ENCODE data around the gene NDUFS8. TPM values are rescaled to one million over a fixed set of nuclear protein-coding genes. Genes with fewer than 3 reads are reported as not detected.

The NDUFS8 gene
- total RNA-seq, 1 donor from 2014 or later, result 172 TPM

DNA sequence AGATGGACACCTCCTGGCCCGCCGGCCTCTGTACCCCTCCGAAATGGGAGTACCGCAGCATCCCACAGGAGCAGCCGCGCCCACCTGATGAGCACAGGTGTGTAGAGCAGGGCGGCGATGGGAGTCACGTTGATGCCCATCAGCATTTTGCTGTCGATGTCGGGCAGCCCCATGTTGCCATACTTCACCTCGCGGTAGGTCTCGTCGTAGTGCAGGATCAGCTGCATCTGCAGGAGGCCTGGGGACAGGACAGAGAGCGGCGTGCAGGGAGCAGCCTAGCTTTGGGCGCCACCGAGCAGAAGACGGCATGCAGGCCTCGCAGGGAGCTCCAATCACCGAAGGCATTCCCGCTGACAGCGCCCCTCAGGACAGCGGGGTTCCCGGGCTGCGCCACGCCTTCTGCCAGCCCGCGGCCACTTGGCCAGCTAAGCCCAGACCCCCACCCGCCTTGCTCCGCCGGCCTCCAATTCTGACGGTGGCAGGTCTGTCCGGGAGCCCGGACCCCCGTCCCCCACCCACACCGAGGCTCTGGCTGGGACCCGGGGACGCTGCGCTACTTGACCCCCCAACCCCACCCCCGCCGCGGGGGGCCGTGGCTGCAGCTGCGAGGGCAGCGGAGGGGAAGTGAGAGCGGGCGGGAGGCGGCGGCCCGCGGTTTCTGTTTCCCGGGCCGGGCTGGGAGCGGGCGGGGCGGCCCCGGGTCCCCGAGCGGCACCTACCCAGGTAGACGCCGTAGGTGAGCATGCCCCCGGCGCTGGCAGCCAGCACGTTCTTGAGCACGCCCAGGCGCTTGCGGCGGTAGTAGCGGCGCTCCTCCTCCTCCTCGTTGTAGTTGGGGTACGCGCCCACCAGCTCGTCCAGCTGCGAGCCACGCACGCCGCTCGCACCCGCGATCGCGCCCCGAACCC, 27.3 kb upstream of the NDUFS8 start:
- peak; percentile 71 for DNase-seq (ENCODE audit: low spot score)

GRCh38 chr11:68003846-68004550, 26.5 kb upstream of the NDUFS8 start, which contains the start of gene UNC93B1:
Gene UNC93B1 (minus strand): TSS chr11:68004097. CDS start chr11:68004043, 54 bp downstream.
- peak; percentile 92 for DNase-seq (ENCODE audit: low spot score)

GRCh38 chr11:68004551-68005335, 25.7 kb upstream of the NDUFS8 start:
- DNase-seq (ENCODE audit: low spot score), result no peak

DNA sequence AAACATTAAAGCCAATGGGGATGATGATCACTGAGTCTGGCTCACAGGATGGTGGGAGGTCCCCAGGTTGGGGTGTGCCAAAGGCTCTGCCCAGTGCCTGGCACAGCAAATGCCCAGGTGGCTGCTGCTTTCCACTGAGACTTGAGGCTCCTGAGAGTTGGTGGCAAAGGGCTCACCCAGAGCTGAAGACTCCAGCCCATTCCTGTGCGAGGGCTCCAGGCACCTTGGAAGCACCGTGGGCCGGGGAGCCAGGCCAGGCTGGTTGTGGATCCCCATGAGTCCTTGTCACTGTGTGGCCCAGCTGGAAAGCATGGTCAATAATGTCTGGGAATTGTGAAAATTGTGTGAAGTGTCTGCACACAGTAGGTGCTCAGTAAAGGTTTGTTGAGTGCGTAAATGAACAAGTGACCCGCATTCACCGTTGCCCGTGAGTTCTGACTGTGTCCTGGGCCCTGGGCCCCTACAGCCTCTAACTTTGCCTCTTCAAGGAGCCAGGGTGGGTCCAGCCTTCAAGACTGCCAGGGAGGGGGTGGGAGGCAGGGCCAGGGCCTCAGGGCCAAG, 23.8 kb upstream of the NDUFS8 start:
- DNase-seq (ENCODE audit: low spot score), result no peak

GRCh38 chr11:68007498-68008380, 22.7 kb upstream of the NDUFS8 start:
- peak; percentile 41 for DNase-seq (ENCODE audit: low spot score)

DNA sequence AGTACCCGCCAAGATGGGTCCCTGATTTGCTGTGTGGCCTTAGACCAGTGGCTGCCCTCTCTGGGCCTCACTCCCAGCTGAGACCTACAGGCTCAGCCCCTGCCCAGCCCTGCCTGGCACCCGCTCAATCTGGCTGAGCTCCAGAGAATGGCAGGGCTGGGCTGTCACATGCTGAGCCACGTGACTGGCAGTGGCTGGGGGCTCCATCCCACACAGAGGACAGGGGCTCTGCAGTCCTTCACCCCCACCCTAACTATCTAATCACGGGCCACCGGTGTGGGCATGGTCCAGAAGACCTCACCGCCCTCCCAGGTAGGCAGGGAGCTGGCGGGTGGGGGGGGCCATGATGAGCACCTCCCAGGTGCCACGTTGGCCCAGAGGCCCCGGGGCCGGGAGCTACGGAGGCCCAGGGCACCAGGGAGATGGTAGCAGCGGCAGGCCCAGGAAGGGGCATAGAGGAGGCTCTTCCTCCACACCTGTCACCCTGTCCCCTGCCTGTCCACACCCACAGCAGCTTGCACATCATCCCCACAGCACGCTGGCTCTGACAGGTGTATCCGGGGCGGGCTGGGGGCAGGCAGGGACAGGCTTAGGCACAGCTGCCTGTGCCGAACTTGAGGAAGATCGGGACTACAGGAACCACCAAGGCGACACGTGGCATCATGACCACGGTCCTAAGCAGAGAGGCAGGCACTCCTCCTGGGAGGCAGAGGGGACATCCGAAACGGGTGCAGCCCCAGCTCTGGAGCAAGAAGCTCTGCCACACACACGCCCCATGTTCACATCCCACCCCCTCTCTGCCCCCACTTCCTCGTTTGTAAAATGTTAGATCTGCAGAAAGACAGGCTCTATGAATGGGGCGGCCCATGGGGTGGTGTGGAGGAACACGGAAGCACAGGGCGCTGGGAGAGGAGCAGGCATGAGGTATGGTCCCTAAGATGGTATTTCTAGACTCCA, 21.8 kb upstream of the NDUFS8 start:
- DNase-seq (ENCODE audit: low spot score), result peak; percentile 77

GRCh38 chr11:68009391-68010089, 20.9 kb upstream of the NDUFS8 start:
- no peak for DNase-seq (ENCODE audit: low spot score)

- peak; percentile 92 for DNase-seq (ENCODE audit: low spot score)
These were observed 20.1 kb upstream of the NDUFS8 start, which contains the start of gene ALDH3B1 for GRCh38 chr11:68010090-68011041. Gene ALDH3B1 (plus strand): TSS chr11:68010327. CDS start chr11:68015298, 4,971 bp downstream.

- DNase-seq (ENCODE audit: low spot score), result no peak
These were observed 19.2 kb upstream of the NDUFS8 start for GRCh38 chr11:68011051-68011943.

GRCh38 chr11:68012044-68012842, 18.2 kb upstream of the NDUFS8 start:
- DNase-seq (ENCODE audit: low spot score), result no peak

DNA sequence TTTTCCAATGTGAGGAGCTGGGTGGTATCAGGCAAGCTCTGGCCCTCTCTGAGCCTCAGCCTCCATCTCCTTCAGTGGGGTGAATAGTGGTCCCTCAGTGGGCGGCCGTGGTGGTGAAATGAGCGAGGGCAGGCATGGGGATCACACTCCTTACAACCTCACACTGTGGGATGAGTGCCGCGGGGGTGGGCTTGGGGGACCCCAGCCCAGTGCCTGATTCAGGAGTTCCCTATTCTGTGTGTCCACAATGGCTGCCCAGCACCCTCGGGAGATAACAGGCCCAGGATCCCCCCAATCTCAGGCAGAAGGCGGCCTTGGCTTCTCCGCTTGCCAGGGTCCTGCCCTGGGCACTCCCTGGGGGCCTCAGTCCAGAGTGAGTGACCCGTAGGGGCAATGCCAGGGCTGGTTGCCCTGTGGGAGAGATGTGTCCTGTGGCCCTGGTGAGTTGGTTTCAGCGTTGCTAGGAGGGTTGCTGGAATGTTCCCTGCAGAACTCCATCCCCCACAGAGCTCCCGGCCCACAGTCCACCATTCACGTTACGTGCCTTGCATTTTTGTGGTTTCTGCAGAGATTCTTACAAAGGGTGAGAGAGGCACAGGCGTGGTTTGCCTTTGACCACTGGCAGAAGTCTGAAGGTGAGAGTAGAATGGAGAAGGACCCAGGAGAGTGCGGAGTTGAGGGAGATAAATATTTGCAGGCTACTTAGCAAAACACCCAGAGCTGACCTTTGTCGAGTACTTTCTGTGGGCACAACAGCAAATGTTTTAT, 17.5 kb upstream of the NDUFS8 start:
- peak; percentile 75 for DNase-seq (ENCODE audit: low spot score)

DNA sequence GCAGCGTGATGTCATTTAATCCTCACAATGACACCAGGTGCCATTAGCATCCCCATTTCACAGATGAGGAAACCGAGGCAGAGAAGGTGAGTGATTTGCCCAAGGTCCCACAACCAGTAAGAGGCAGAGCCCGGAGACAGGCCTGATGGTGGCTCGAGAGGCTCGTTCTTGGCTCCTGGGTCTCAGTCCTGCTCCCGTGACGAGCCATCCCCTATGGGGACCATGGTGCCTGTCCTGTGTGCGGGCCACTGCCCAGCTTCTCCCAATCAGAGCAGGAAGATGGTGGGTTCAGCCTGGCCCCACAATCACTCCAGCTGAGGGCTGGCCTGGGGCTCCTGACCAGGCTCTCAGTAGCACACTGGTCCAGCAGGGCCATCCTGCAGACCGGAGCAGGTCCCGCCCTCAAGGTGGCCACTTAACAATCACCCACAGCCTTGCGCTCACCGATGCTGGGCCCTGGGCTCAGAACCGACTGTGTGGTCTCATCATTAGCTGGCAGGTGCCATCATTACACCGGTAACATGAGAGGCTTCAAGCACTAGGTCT, 16.8 kb upstream of the NDUFS8 start:
- DNase-seq (ENCODE audit: low spot score), result no peak

DNA sequence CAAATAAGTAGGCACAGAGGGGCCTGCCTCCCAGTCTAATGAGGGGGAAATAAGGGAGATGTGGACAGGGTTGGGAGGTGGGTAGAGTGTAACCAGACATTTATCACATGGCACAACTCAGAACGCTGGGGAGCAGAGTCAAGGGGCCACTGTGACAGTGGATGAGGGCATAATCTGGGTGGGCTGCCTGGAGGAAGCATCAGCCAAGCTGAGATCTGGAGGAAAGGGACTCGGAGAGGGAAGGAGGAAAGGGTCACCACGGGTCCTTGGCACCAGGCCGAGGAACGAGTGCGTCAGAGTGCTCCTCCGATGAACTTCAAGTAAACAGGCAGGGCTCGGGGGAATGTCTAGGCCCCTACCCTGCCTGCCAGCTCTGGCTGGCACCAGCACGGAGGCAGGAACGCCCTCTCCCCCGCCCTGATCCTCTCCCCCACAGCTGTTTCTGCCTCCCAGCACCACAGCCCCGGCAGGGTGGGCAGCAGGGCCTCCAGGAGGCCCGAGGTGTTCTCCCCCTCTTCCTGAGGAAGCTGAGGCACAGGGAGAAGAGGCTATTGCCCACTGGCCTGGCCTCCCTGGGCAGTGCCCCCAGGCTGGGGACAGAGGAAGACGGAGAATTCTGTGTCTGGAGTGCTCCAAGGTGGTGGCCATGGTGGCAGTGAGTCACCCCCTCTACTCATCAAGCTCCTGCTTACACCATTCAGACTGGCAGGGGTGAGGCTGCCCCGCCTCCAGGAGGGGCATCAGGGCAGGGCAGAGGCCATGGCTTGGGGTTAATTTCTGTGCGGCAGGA, 16.1 kb upstream of the NDUFS8 start:
- peak; percentile 87 for DNase-seq (ENCODE audit: low spot score)
